GM12878 (cell line): ENCODE data around the gene RAD51B. TPM values are rescaled to one million over a fixed set of nuclear protein-coding genes. Genes with fewer than 3 reads are reported as not detected.

ENCODE experiments used
- ATAC-seq: fragments of 200-7000 bp; cut with Tn5 transposase; 3 replicates; pipeline ENCODE4 v1.9.1; 2020; ENCODE audit warnings: mild to moderate bottlenecking, moderate library complexity
- BruUV-seq: library from RNA; stranded (reverse); fragments of 400-500 nt; replicated peaks from 2 replicates; lab custom pipeline; 2021; lab: Mats Ljungman, UMichigan
- CTCF ChIA-PET: fragments of 300-600 bp; sonication (Branson Sonifier 250); formaldehyde crosslinking; extraction: SDS; loops from one replicate; lab custom pipeline; 2021; ENCODE audit warnings: inconsistent platforms; lab: Yijun Ruan, JAX
- POLR2A ChIA-PET: fragments of 350-600 bp; formaldehyde crosslinking; extraction: SDS; loops from one replicate; lab custom pipeline; 2021; ENCODE audit warnings: inconsistent platforms; lab: Charles Lee
- RAD21 ChIA-PET: fragments of 300-600 bp; sonication (Branson Sonifier 250); formaldehyde crosslinking; loops from one replicate; lab custom pipeline; 2023; ENCODE audit warnings: antibody characterized with exemption; ENCODE audit not compliant: unreplicated experiment; lab: Charles Lee
- SMC1A ChIA-PET: fragments of 300-600 bp; sonication (Branson Sonifier 250); formaldehyde crosslinking; loops from one replicate; lab custom pipeline; 2023; ENCODE audit not compliant: unreplicated experiment, uncharacterized antibody; lab: Charles Lee
- DNase-seq: peaks from one replicate; pipeline ENCODE4 v3.0.0-alpha.2; 2011; ENCODE audit warnings: low read depth, low spot score
- FAIRE-seq: peaks from 3 replicates; lab custom pipeline; 2011; peaks lifted over from hg19 to GRCh38; lab: Jason Lieb, UNC
- H2AFZ ChIP-seq: 2 replicates; pipeline ENCODE4 v1.6.0; 2011; ENCODE audit warnings: low read depth, low read length, control low read depth; ENCODE audit not compliant: control insufficient read depth
- H3K27ac ChIP-seq: 2 replicates; pipeline ENCODE4 v1.5.1; 2011; ENCODE audit warnings: control low read depth; ENCODE audit not compliant: control insufficient read depth, insufficient read depth
- H3K27me3 ChIP-seq, 2 experiments: replicated peaks in 1 of 2; 2 replicates each; pipeline versions ENCODE4 v1.6.0 to v1.6.1; 2011; ENCODE audit warnings: low read length in 1 of 2; ENCODE audit not compliant: control insufficient read depth in 2 of 2, insufficient read depth in 2 of 2
- H3K36me3 ChIP-seq, 2 experiments: 2 replicates each; pipeline ENCODE4 v1.5.1; 2011; ENCODE audit warnings: low read length in 1 of 2; ENCODE audit not compliant: control insufficient read depth in 2 of 2, insufficient read depth in 2 of 2
- H3K4me1 ChIP-seq: 2 replicates; pipeline ENCODE4 v1.6.1; 2011; ENCODE audit warnings: mild to moderate bottlenecking, low read length, moderate library complexity, mixed read lengths; ENCODE audit not compliant: control insufficient read depth, insufficient read depth
- H3K4me2 ChIP-seq: 2 replicates; pipeline ENCODE4 v1.6.0; 2011; ENCODE audit warnings: control low read depth; ENCODE audit not compliant: control insufficient read depth, insufficient read depth
- H3K4me3 ChIP-seq: fragments of 200-600 bp; sonication (generic); 2 replicates; pipeline ENCODE4 v1.5.1; 2016
- H3K79me2 ChIP-seq: 2 replicates; pipeline ENCODE4 v1.6.0; 2011; ENCODE audit warnings: low read length; ENCODE audit not compliant: control insufficient read depth, insufficient read depth
- H3K9ac ChIP-seq: 2 replicates; pipeline ENCODE4 v1.8.0; 2011; ENCODE audit warnings: low read length, control low read depth, mixed read lengths; ENCODE audit not compliant: control insufficient read depth, insufficient read depth
- H3K9me3 ChIP-seq: replicated peaks from 3 replicates; pipeline ENCODE4 v1.5.1; 2011; ENCODE audit warnings: mild to moderate bottlenecking, low read length; ENCODE audit not compliant: control insufficient read depth, insufficient read depth
- H4K20me1 ChIP-seq: 2 replicates; pipeline ENCODE4 v1.6.0; 2011; ENCODE audit not compliant: control insufficient read depth, insufficient read depth
- ASH2L ChIP-seq: fragments of 300-600, 200-600 bp; sonication (generic); IDR thresholded peaks from 2 replicates; pipeline ENCODE4 v1.6.1; 2017; ENCODE audit warnings: low read depth, mild to moderate bottlenecking, borderline replicate concordance
- ATF7 ChIP-seq: fragments of 450-650 bp; IDR thresholded peaks from 2 replicates; pipeline ENCODE4 v1.6.1; 2016; ENCODE audit warnings: low read depth, mild to moderate bottlenecking
- CBX3 ChIP-seq: fragments of 200-600 bp; sonication (generic); IDR thresholded peaks from 2 replicates; pipeline ENCODE4 v1.6.1; 2016; ENCODE audit warnings: low read depth, borderline replicate concordance
- IKZF1 ChIP-seq: fragments of 450-650 bp; conservative IDR thresholded peaks from 2 replicates; pipeline ENCODE4 v1.6.1; 2017; ENCODE audit warnings: antibody characterized with exemption, mild to moderate bottlenecking
- IKZF2 ChIP-seq, 2 experiments: fragments of 450-650 bp; IDR thresholded peaks; 2 replicates each; pipeline ENCODE4 v1.6.1; 2017; ENCODE audit warnings: mild to moderate bottlenecking in 2 of 2, moderate library complexity in 2 of 2
- JUNB ChIP-seq: IDR thresholded peaks from 2 replicates; pipeline ENCODE4 v1.6.1; 2016; ENCODE audit warnings: antibody characterized with exemption, mild to moderate bottlenecking
- MYC ChIP-seq: IDR thresholded peaks from 2 replicates; pipeline ENCODE4 v1.6.1; 2011; ENCODE audit warnings: mild to moderate bottlenecking, low read length, moderate library complexity, inconsistent platforms; ENCODE audit not compliant: insufficient read depth, insufficient replicate concordance, insufficient read length, severe bottlenecking
- NR2C2 ChIP-seq: IDR thresholded peaks from 2 replicates; pipeline ENCODE4 v1.6.1; 2011; ENCODE audit warnings: borderline replicate concordance, low read depth; ENCODE audit not compliant: control insufficient read depth, insufficient read length
- RUNX3 ChIP-seq: IDR thresholded peaks from 2 replicates; pipeline ENCODE4 v1.6.1; 2012; ENCODE audit warnings: low read length, inconsistent platforms
- SREBF2 ChIP-seq: IDR thresholded peaks from 2 replicates; pipeline ENCODE4 v1.6.1; 2012; ENCODE audit warnings: mild to moderate bottlenecking, low read length
- SUZ12 ChIP-seq: fragments of 200-600 bp; sonication (generic); IDR thresholded peaks from one replicate; pipeline ENCODE4 v1.6.1; 2018; ENCODE audit warnings: antibody characterized with exemption, mild to moderate bottlenecking; ENCODE audit not compliant: unreplicated experiment
- ZNF384 ChIP-seq: IDR thresholded peaks from 2 replicates; pipeline ENCODE4 v1.6.1; 2012; ENCODE audit warnings: low read depth, mild to moderate bottlenecking, low read length, improper control_type of control experiment, borderline replicate concordance
- WGBS: methylation state at CpG from one replicate; pipeline ENCODE4 v1.1.6; 2016; ENCODE audit warnings: low lambda C conversion rate; ENCODE audit not compliant: insufficient replicate concordance, insufficient coverage; ENCODE audit errors: missing lambda C conversion rate; 5-methylcytosine and 5-hydroxymethylcytosine counted together
- in situ Hi-C: fragments of 300-500 bp; cut with MboI; formaldehyde crosslinking; loops from 9 replicates; pipeline ENCODE4 v1.14.3; 2018; ENCODE audit warnings: mixed read lengths
- intact Hi-C: fragments of 100-400 bp; cut with micrococcal nuclease; formaldehyde crosslinking; loops from one replicate; pipeline ENCODE4 v1.14.2; 2022; ENCODE audit not compliant: unreplicated experiment
- polyA plus RNA-seq, 11 experiments: library from polyadenylated mRNA; depleted of rRNA in 4 of 11; unstranded in 6 of 11; stranded (reverse) in 5 of 11; fragments of >200 nt; fragmentation: Nextera tagmentation in 4 of 11; fragmentation: Illumina TruSeq in 1 of 11; extraction: Ambion mirVana in 4 of 11; extraction: Trizol in 1 of 11; gene quantifications; 1 replicate in 1 of 11; 2 replicates in 10 of 11; pipeline versions ENCODE4 v1.2.1 to v1.2.3, GENCODE V29; 2011 to 2016; ENCODE audit warnings: inconsistent platforms in 2 of 11, missing spikeins in 2 of 11, low read depth in 1 of 11
- total RNA-seq, 4 experiments: library from RNA; depleted of rRNA in 3 of 4; stranded (reverse); fragments of >200 nt in 3 of 4; fragmentation: Illumina TruSeq in 1 of 4; extraction: Trizol in 1 of 4; gene quantifications; 2 replicates each; pipeline versions ENCODE4 v1.2.1 to v1.2.3, GENCODE V29; 2013 to 2021
- TF ChIP-seq, protein P1 (sequence below): IDR thresholded peaks from 2 replicates; pipeline ENCODE4 v1.6.1; 2012; ENCODE audit warnings: mild to moderate bottlenecking, low read depth, low read length
- TF ChIP-seq, protein P2 (sequence below): fragments of 450-650 bp; IDR thresholded peaks from 2 replicates; pipeline ENCODE4 v1.6.1; 2016; ENCODE audit warnings: mild to moderate bottlenecking, moderate library complexity, borderline replicate concordance
- TF ChIP-seq, protein P3 (sequence below): IDR thresholded peaks from 2 replicates; pipeline ENCODE4 v1.6.1; 2012; ENCODE audit warnings: low read depth, low read length, improper control_type of control experiment

Gene RAD51B
- total and polyA plus RNA-seq, 10 of the 15 experiments (the other 5 are each of a cell fraction or from before 2014, with no cell fraction given): 9.8 to 26.8 (median 21.3) TPM

DNA sequence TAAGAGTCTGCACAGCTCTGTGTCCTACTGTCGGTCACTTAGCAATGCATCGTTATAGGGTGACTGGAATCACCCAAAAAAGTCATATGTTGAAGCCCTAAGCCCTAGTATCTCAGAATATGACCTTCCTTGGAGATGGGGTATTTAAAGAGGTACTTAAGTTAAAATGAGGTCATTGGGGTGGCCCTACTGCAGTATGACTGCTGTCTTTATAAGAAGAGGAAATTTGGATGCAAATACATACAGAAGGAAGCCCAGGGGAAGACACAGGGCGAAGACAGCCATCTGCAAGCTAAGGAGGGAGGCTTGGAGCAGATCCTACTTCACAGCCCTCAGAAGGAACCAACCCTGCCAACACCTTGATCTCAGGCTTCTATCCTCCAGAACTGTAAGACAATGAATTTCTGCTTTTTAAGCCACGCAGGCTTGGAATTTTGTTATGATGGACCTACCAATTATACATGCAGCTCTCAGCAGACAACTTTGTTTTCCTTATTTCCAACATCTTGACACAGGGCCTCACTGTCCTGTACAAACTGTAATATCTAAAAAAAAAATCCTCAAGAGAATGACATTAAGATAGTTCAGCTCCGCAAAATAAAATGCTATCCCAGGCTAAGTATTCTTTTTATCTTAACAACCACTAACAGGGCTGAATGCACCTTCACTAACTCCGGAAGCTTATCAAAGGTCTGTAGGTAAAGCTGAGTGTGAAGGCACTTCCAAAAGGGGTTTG, 932.9 kb downstream of the RAD51B start:
- ChIA-PET CTCF (interaction anchor here (0.5 kb wide), 1 partner anchor 362 kb away, joined by 3 read pairs; no protein-coding TSS in a partner anchor), SMC1A (interaction anchor here (0.7 kb wide), 1 partner anchor 21 kb away, joined by 3 read pairs; no protein-coding TSS in a partner anchor), POLR2A (no interaction called here), RAD21 (no interaction called here)
- intact Hi-C loops (no loop called here), in situ Hi-C loops (no loop called here)
- Histone ChIP-seq H2AFZ (no peak overlapping the region), H3K79me2 (no peaks in the 10 kb centered on the region), H3K27me3 (no peaks in the 10 kb centered on the region), H3K4me3 (no peak overlapping the region), H3K27ac (no peak overlapping the region), H3K4me1 (no peaks in the 10 kb centered on the region), H3K9me3 (no peaks in the 10 kb centered on the region), H4K20me1 (no peaks in the 10 kb centered on the region), H3K4me2 (no peak overlapping the region), H3K36me3 (no peaks in the 10 kb centered on the region), H3K9ac (no peak overlapping the region)
- no peak for DNase-seq
- ATAC-seq: no peak
- BruUV-seq: no TSS peak
- WGBS: 69% methylated on average over 6 of the region's 6 CpGs
- no peak for FAIRE-seq
- TF ChIP-seq SREBF2 (no peak), RUNX3 (no peak), JUNB (no peak), NR2C2 (no peak), SUZ12 (no peak), MYC (no peak), ZNF384 (no peak), IKZF2 (IDR thresholded peaks at IDR 0.05) (no peak), ATF7 (no peak), CBX3 (no peak), ASH2L (no peak), IKZF1 (no peak)
- TF ChIP-seq, protein P1, sequence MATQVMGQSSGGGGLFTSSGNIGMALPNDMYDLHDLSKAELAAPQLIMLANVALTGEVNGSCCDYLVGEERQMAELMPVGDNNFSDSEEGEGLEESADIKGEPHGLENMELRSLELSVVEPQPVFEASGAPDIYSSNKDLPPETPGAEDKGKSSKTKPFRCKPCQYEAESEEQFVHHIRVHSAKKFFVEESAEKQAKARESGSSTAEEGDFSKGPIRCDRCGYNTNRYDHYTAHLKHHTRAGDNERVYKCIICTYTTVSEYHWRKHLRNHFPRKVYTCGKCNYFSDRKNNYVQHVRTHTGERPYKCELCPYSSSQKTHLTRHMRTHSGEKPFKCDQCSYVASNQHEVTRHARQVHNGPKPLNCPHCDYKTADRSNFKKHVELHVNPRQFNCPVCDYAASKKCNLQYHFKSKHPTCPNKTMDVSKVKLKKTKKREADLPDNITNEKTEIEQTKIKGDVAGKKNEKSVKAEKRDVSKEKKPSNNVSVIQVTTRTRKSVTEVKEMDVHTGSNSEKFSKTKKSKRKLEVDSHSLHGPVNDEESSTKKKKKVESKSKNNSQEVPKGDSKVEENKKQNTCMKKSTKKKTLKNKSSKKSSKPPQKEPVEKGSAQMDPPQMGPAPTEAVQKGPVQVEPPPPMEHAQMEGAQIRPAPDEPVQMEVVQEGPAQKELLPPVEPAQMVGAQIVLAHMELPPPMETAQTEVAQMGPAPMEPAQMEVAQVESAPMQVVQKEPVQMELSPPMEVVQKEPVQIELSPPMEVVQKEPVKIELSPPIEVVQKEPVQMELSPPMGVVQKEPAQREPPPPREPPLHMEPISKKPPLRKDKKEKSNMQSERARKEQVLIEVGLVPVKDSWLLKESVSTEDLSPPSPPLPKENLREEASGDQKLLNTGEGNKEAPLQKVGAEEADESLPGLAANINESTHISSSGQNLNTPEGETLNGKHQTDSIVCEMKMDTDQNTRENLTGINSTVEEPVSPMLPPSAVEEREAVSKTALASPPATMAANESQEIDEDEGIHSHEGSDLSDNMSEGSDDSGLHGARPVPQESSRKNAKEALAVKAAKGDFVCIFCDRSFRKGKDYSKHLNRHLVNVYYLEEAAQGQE: no peak
- TF ChIP-seq, protein P2, sequence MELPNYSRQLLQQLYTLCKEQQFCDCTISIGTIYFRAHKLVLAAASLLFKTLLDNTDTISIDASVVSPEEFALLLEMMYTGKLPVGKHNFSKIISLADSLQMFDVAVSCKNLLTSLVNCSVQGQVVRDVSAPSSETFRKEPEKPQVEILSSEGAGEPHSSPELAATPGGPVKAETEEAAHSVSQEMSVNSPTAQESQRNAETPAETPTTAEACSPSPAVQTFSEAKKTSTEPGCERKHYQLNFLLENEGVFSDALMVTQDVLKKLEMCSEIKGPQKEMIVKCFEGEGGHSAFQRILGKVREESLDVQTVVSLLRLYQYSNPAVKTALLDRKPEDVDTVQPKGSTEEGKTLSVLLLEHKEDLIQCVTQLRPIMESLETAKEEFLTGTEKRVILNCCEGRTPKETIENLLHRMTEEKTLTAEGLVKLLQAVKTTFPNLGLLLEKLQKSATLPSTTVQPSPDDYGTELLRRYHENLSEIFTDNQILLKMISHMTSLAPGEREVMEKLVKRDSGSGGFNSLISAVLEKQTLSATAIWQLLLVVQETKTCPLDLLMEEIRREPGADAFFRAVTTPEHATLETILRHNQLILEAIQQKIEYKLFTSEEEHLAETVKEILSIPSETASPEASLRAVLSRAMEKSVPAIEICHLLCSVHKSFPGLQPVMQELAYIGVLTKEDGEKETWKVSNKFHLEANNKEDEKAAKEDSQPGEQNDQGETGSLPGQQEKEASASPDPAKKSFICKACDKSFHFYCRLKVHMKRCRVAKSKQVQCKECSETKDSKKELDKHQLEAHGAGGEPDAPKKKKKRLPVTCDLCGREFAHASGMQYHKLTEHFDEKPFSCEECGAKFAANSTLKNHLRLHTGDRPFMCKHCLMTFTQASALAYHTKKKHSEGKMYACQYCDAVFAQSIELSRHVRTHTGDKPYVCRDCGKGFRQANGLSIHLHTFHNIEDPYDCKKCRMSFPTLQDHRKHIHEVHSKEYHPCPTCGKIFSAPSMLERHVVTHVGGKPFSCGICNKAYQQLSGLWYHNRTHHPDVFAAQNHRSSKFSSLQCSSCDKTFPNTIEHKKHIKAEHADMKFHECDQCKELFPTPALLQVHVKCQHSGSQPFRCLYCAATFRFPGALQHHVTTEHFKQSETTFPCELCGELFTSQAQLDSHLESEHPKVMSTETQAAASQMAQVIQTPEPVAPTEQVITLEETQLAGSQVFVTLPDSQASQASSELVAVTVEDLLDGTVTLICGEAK: no peak
- TF ChIP-seq, protein P3, sequence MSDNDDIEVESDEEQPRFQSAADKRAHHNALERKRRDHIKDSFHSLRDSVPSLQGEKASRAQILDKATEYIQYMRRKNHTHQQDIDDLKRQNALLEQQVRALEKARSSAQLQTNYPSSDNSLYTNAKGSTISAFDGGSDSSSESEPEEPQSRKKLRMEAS: no peak
